Measurements from ENCODE around the gene SART3.

DNA sequence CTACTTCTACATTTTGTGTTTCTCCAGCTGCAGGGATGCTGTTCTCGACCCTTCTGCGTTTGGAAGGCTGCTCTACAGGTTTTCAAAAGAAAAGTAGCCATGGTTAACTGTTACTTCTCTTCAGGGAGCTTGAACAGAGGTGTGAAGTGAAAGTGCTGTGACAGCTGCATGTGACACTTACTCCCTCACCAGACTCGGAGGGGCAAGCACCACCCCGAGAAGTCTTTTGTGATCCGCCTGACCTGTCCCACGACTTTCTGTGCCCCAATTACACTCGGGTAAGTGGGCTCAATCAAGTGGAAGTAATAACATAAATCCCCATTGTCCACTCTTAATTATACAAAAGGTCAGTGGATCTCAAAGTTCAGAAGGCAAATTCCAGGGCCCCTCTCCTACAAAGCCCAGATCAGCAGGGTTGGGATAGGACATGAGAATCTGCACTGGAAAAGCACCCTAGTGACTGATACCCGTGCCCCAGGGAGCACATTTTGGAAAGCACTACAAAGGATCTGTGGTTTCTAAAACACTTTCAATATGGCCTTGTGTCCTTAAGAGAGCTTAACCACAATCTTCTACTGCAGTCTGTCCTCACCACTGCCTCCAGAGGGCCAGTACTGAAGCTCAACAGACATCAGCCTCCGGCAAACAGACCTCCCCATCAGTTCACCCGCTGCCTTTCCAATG is 34.3 kb downstream of the SART3 start:
- TF ChIP-seq, protein P1, sequence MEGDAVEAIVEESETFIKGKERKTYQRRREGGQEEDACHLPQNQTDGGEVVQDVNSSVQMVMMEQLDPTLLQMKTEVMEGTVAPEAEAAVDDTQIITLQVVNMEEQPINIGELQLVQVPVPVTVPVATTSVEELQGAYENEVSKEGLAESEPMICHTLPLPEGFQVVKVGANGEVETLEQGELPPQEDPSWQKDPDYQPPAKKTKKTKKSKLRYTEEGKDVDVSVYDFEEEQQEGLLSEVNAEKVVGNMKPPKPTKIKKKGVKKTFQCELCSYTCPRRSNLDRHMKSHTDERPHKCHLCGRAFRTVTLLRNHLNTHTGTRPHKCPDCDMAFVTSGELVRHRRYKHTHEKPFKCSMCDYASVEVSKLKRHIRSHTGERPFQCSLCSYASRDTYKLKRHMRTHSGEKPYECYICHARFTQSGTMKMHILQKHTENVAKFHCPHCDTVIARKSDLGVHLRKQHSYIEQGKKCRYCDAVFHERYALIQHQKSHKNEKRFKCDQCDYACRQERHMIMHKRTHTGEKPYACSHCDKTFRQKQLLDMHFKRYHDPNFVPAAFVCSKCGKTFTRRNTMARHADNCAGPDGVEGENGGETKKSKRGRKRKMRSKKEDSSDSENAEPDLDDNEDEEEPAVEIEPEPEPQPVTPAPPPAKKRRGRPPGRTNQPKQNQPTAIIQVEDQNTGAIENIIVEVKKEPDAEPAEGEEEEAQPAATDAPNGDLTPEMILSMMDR (conservative IDR thresholded peaks at IDR 0.05): no peak
- no peak for TF ChIP-seq ZFX (IDR thresholded peaks at IDR 0.05)

Measured in C4-2B (cell line).